Upper lobe of right lung (tissue), 1 donor: ENCODE results near the gene KCTD10. TPM values are rescaled to one million over a fixed set of nuclear protein-coding genes. Genes with fewer than 3 reads are reported as not detected.

Experiments used
- ATAC-seq: fragments of 200-7000 bp; cut with Tn5 transposase; one replicate; pipeline ENCODE4 v1.9.1; 2020; ENCODE audit warnings: mild to moderate bottlenecking, moderate library complexity
- DNase-seq: peaks from one replicate; pipeline ENCODE4 v3.0.0-alpha.2; 2020
- H3K27ac ChIP-seq: fragments of 200-600 bp; one replicate; pipeline ENCODE4 v1.8.0; 2022
- H3K27me3 ChIP-seq: fragments of 200-600 bp; one replicate; pipeline ENCODE4 v1.8.0; 2022; ENCODE audit warnings: mild to moderate bottlenecking
- H3K36me3 ChIP-seq: fragments of 200-600 bp; one replicate; pipeline ENCODE4 v1.8.0; 2022
- H3K4me1 ChIP-seq: fragments of 200-600 bp; one replicate; pipeline ENCODE4 v1.8.0; 2022
- H3K4me3 ChIP-seq: fragments of 200-600 bp; one replicate; pipeline ENCODE4 v1.8.0; 2022; ENCODE audit warnings: mild to moderate bottlenecking
- H3K9me3 ChIP-seq: fragments of 200-600 bp; one replicate; pipeline ENCODE4 v1.8.0; 2022
- CTCF ChIP-seq: fragments of 200-600 bp; IDR thresholded peaks from one replicate; pipeline ENCODE4 v1.8.0; 2022; ENCODE audit warnings: antibody characterized with exemption
- intact Hi-C: fragments of 100-400 bp; cut with DNase I; formaldehyde crosslinking; loops from one replicate; pipeline ENCODE4 v1.11.0; 2022
- total RNA-seq: library from RNA; stranded (reverse); fragmentation: NEBNext Ultra II Directional; extraction: Animal tissue kit (Norgen Biotek cat#: 25700); gene quantifications from one replicate; pipeline ENCODE4 v1.2.1, GENCODE V29; 2021
- donor health status: DM: no; HTN: yes; CAD: no; lungs with severe emphysema.

Gene KCTD10
- total RNA-seq, 1 donor from 2014 or later = 66.8 TPM

DNA sequence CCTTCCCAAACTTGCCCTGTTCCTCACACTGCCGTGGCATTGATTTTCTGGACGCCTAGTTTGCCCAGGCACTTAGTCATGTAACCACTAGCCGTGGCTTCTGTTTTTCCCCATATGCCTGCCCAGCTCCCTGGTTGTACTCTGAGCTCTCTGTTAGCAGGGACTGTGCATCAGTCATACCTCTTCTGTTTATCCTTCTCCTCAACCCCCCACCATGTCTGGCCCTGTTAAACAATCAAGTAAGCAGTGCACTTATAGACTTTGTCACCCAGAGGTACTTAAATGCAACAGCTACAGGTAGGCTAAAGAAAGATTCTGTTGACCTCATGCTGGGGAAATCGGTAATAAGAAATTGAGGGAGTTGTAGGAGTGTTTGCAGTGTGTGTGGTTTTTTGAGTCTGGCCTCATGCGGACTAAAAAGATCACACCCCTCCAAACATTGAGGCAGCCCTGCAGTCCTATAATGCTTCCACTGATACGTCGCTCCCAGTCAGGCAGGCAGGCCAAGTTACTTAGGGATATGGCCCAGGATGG lies 17.3 kb upstream of the KCTD10 start:
- no peak for DNase-seq

GRCh38 chr12:109493938-109494337 lies 16.8 kb upstream of the KCTD10 start:
- Histone ChIP-seq H3K4me1 (no peaks in the 10 kb centered on the region), H3K4me3 (no peak overlapping the region), H3K27ac (no peak overlapping the region), H3K36me3 (peaks cover 95% of the 10 kb centered on the region), H3K27me3 (no peaks in the 10 kb centered on the region), H3K9me3 (no peaks in the 10 kb centered on the region)
- no peak for ATAC-seq
- no peak for TF ChIP-seq CTCF
- intact Hi-C loops = no loop called here
- no peak for DNase-seq

More for the DNA sequence above, 17.3 kb upstream of the KCTD10 start:
- ATAC-seq = no peak
- no peaks in the 10 kb centered on the region for H3K9me3 ChIP-seq
- intact Hi-C loops = no loop called here
- H3K36me3 ChIP-seq = peaks cover 95% of the 10 kb centered on the region
- no peak overlapping the region for H3K4me3 ChIP-seq
- H3K27me3 ChIP-seq = no peaks in the 10 kb centered on the region
- H3K27ac ChIP-seq = no peak overlapping the region
- no peak for TF ChIP-seq CTCF
- H3K4me1 ChIP-seq = no peaks in the 10 kb centered on the region

DNA sequence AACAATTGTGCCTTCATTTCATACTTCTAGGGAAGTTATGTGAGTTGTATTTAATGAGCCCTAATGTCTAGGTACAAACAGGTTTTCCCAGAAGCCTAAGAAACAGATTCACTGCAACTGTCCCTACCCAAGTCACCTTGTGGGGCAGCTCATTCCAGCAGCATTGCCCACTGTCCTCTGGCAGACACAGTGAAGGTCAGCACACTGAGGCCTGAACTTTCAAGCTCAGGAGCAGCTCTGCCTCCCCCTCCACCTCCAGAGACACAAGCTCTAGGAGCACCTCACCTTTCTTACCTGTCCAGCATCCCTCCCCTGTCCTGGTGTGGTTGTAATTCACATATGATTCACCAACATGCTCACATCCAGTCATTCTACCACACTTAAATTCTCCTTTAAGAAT lies 16.0 kb upstream of the KCTD10 start:
- Histone ChIP-seq H3K4me3 (no peak overlapping the region), H3K9me3 (no peaks in the 10 kb centered on the region), H3K27ac (no peak overlapping the region), H3K36me3 (peaks cover 95% of the 10 kb centered on the region), H3K4me1 (no peaks in the 10 kb centered on the region), H3K27me3 (no peaks in the 10 kb centered on the region)
- intact Hi-C loops = no loop called here
- DNase-seq = no peak
- TF ChIP-seq CTCF = no peak
- ATAC-seq = no peak

DNA sequence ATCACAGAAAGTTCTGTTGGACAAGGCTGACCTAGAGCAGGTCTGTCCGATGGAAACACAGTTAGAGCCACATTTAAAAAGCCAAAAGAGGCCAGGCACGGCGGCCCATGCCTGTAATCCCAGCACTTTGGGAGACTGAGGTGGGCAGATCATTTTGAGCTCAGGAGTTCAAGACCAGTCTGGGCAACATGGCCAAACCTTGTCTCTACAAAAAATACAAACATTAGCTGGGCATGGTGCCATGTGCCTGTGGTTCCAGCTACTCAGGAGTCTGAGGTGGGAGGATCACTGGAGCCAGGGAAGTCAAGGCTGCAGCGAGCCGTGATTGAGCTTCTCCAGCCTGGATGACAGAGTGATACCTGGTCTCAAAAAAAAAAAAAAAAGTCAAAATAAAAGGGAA lies 15.3 kb upstream of the KCTD10 start:
- H3K4me3 ChIP-seq = no peak overlapping the region
- no peak for TF ChIP-seq CTCF
- H3K36me3 ChIP-seq = peaks cover 95% of the 10 kb centered on the region
- no peaks in the 10 kb centered on the region for H3K27me3 ChIP-seq
- ATAC-seq (no peak), DNase-seq (no peak)
- intact Hi-C loops = no loop called here
- no peak overlapping the region for H3K27ac ChIP-seq
- H3K4me1 ChIP-seq = no peaks in the 10 kb centered on the region
- no peaks in the 10 kb centered on the region for H3K9me3 ChIP-seq

- H3K4me3 ChIP-seq = no peak overlapping the region
- no peaks in the 10 kb centered on the region for H3K27me3 ChIP-seq
- intact Hi-C loops = no loop called here
- DNase-seq (no peak), ATAC-seq (no peak)
- peaks cover 95% of the 10 kb centered on the region for H3K36me3 ChIP-seq
- H3K27ac ChIP-seq = no peak overlapping the region
- H3K4me1 ChIP-seq = no peaks in the 10 kb centered on the region
- TF ChIP-seq CTCF = no peak
- no peaks in the 10 kb centered on the region for H3K9me3 ChIP-seq
Observed at GRCh38 chr12:109491671-109492070, 14.6 kb upstream of the KCTD10 start.
